ENCODE data around the gene GALE. TPM values are rescaled to one million over a fixed set of nuclear protein-coding genes. Genes with fewer than 3 reads are reported as not detected.

Gene GALE
- total and polyA plus RNA-seq, 2 of the 13 experiments (the other 11 are each of a cell fraction or from before 2014, with no cell fraction given): 85.2 to 88.4 TPM

GRCh38 chr1:23777979-23778814, 22.4 kb downstream of the GALE start, which contains the start of gene PITHD1 (continued):
- TF ChIP-seq ZNF773 (CRISPR knock-in tag; IDR thresholded peaks at IDR 0.05; ENCODE audit: borderline replicate concordance) (no peak; the same call in 1 of the 2 replicates), ZNF614 (CRISPR knock-in tag; IDR thresholded peaks at IDR 0.05; ENCODE audit: borderline replicate concordance) (peak; percentile 60; the same call in 1 of the 2 replicates), AKAP8 (CRISPR knock-in tag; IDR thresholded peaks at IDR 0.05) (no peak), ZEB1 (IDR thresholded peaks at IDR 0.05; ENCODE audit: insufficient replicate concordance, low read depth) (peak; percentile 69), NFE2L1 (CRISPR knock-in tag; IDR thresholded peaks at IDR 0.05; ENCODE audit: borderline replicate concordance) (no peak), SP1 (IDR thresholded peaks at IDR 0.05) (no peak), SP1 (CRISPR knock-in tag; IDR thresholded peaks at IDR 0.05) (peak; percentile 14), TOE1 (CRISPR knock-in tag; IDR thresholded peaks at IDR 0.05) (no peak), HMGXB4 (CRISPR knock-in tag; IDR thresholded peaks at IDR 0.05; ENCODE audit: borderline replicate concordance in 1 of 2, low read depth in 1 of 2) (peak; percentile 68 to 73), KAT7 (CRISPR knock-in tag; IDR thresholded peaks at IDR 0.05; ENCODE audit: borderline replicate concordance) (peak; percentile 71; the same call in 1 of the 2 replicates), CBX1 (IDR thresholded peaks at IDR 0.05; ENCODE audit: low read depth) (no peak), ZNF562 (CRISPR knock-in tag; IDR thresholded peaks at IDR 0.05; ENCODE audit: borderline replicate concordance) (no peak), ZNF136 (CRISPR knock-in tag; IDR thresholded peaks at IDR 0.05; ENCODE audit: low read depth) (no peak), ETV6 (CRISPR knock-in tag; conservative IDR thresholded peaks at IDR 0.05) (no peak), TP53 (CRISPR knock-in tag; conservative IDR thresholded peaks at IDR 0.05) (0 out of 2 replicates have a peak, but pooled peaks have one; percentile 51), ZFP36 (IDR thresholded peaks at IDR 0.05; ENCODE audit: borderline replicate concordance, low read depth, low read length, partially characterized antibody) (no peak), MLX (CRISPR knock-in tag; IDR thresholded peaks at IDR 0.05) (no peak), ZMYM2 (CRISPR knock-in tag; IDR thresholded peaks at IDR 0.05) (no peak), CHD4 (IDR thresholded peaks at IDR 0.05; ENCODE audit: borderline replicate concordance, low read length) (no peak), SETDB1 (CRISPR knock-in tag; IDR thresholded peaks at IDR 0.05; ENCODE audit: borderline replicate concordance) (no peak), KDM4B (CRISPR knock-in tag; IDR thresholded peaks at IDR 0.05) (peak; percentile 39; the same call in 1 of the 2 replicates), PHF21A (CRISPR knock-in tag; IDR thresholded peaks at IDR 0.05) (no peak), RFXAP (CRISPR knock-in tag; IDR thresholded peaks at IDR 0.05; ENCODE audit: borderline replicate concordance) (no peak; the same call in 1 of the 2 replicates), ZBTB21 (CRISPR knock-in tag; IDR thresholded peaks at IDR 0.05) (no peak), ARID3A (IDR thresholded peaks at IDR 0.05; ENCODE audit: low read depth, low read length) (no peak), THRA (CRISPR knock-in tag; IDR thresholded peaks at IDR 0.05; ENCODE audit: borderline replicate concordance) (no peak)
